ENCODE data around the gene RBL1.
A peak's percentile ranks its signal among the peaks of the same experiment; 100 is the strongest.

The RBL1 gene

GRCh38 chr20:36950414-36951197, 145.2 kb downstream of the RBL1 start:
- Mint-ChIP-seq H3K27ac (no peak overlapping the region), H3K9me3 (peaks cover 3% of the 10 kb centered on the region), H3K27me3 (ENCODE audit: low read depth, poor library complexity) (peaks cover 51% of the 10 kb centered on the region), H3K4me3 (peak overlapping the region; percentile 93), H3K4me1 (peaks cover 35% of the 10 kb centered on the region), H3K36me3 (ENCODE audit: low read depth) (no peaks in the 10 kb centered on the region)
- no peak for DNase-seq
- no peak for TF ChIP-seq CTCF (IDR thresholded peaks at IDR 0.05)

Measured in nephron progenitor cell (in vitro differentiated cells).